SHP77 (cell line): ENCODE results near the gene BNC2.

Experiments used
- DNase-seq, 2 experiments: peaks; one replicate each; lab custom pipeline; 2025; lab: John Stamatoyannopoulos, UW

BNC2 gene

GRCh38 chr9:16597136-16597535 lies 273.3 kb downstream of the BNC2 start:
- no peak for DNase-seq

- no peak for DNase-seq
Measured at GRCh38 chr9:16595227-16595626, 275.2 kb downstream of the BNC2 start.

GRCh38 chr9:16594787-16595186 lies 275.7 kb downstream of the BNC2 start:
- DNase-seq, result no peak

- DNase-seq, result no peak
Measured at GRCh38 chr9:16593746-16594145, 276.7 kb downstream of the BNC2 start.

GRCh38 chr9:16591092-16591491 lies 279.4 kb downstream of the BNC2 start:
- no peak for DNase-seq

GRCh38 chr9:16585591-16585990 lies 284.9 kb downstream of the BNC2 start:
- no peak for DNase-seq

GRCh38 chr9:16579872-16580432 lies 290.5 kb downstream of the BNC2 start:
- no peak for DNase-seq

- no peak for DNase-seq
Measured at GRCh38 chr9:16575986-16576245, 294.6 kb downstream of the BNC2 start.

GRCh38 chr9:16575142-16575985 lies 295.1 kb downstream of the BNC2 start:
- DNase-seq, result no peak

- no peak for DNase-seq
Measured at GRCh38 chr9:16572005-16572734, 298.3 kb downstream of the BNC2 start.

- DNase-seq, result no peak
Measured at GRCh38 chr9:16571127-16571802, 299.2 kb downstream of the BNC2 start.

GRCh38 chr9:16563446-16563845 lies 307.0 kb downstream of the BNC2 start:
- DNase-seq, result no peak

- DNase-seq, result no peak
Measured at GRCh38 chr9:16561121-16561520, 309.3 kb downstream of the BNC2 start.

GRCh38 chr9:16559418-16560188 lies 310.9 kb downstream of the BNC2 start:
- DNase-seq, result peak; percentile 17 to 53

- no peak for DNase-seq
Measured at GRCh38 chr9:16555802-16556201, 314.7 kb downstream of the BNC2 start.

- DNase-seq, result no peak
Measured at GRCh38 chr9:16553869-16554540, 316.5 kb downstream of the BNC2 start.

GRCh38 chr9:16552252-16552651 lies 318.2 kb downstream of the BNC2 start:
- DNase-seq, result no peak

- no peak for DNase-seq
Measured at GRCh38 chr9:16551692-16552091, 318.8 kb downstream of the BNC2 start.

GRCh38 chr9:16545639-16546038 lies 324.8 kb downstream of the BNC2 start:
- DNase-seq, result no peak

GRCh38 chr9:16544842-16545241 lies 325.6 kb downstream of the BNC2 start:
- no peak for DNase-seq

- no peak for DNase-seq
Measured at GRCh38 chr9:16543686-16544085, 326.8 kb downstream of the BNC2 start.
